Epidermal melanocyte (primary cell): Measurements from ENCODE around the gene LHCGR.
"Not testable (repeated sequence)": the region's sequence is repeated elsewhere in the genome, so short reads cannot be mapped to it uniquely, and the experiment has no call there.

Experiments used
- DNase-seq: peaks from one replicate; pipeline ENCODE4 v3.0.0; 2011; ENCODE audit warnings: low spot score; ENCODE audit not compliant: insufficient read length

Gene LHCGR

DNA sequence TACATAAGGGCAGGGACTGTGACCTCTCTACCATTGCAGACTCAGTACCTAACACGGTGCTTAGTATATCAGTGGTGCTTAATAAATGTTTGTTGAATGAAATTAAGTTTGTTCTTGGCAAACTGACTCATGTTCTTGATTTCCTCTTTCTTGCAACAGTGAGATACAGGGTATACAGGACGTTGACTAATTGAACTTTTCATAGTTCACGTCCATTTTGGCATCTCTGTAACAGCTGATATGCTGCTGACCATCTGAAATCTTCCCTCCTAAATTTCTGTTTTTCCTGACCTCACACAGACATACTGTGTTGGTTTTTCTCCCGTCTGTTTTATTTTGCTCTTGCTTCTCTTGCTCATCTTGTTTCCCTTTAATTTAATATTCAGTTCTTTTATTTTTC lies 44.2 kb downstream of the LHCGR start:
- DNase-seq, result no peak

DNA sequence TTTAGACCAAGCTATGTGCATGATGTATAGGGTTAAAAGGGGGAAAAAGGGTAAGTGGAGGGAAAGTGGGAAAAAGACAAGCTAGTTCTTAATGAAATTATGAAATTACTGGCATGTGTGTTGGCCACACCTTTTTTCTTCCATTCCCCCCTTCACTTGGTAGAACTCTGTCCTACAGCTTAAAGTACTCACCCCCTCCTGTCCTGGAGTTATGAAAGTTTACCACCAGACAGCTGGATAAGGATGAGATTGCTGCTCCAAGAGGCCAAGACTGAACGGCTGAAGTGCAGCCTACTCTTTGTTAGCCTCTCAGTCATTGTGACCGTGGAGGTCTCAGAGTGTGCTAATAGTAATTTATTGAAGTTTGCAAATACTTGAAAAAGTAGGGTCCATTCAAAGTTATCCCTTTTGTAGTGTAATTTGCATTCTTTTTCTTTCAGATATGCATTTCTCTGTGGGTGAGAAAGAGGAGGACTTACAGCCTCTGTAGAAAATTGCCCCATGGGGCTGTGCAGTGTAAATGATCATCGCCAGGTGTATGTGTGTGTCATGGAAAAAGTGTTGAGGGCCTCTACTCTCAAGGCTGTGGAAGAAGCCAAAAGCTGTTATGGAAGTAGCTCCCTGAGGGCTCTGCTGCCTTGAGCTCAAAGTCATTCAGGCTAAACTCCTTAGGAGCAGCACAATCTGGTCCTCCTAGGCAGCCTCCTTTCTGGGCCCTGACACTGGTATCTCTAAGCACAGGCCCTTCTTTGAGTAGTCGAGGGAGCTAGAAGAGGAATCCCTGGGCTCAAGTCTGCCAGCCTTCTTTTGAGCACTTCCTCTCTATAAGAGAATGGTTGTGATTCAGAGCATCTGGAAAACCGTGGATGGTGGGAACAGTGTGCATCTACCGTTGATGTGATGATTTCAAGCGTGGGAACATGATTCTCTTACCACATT lies 46.2 kb downstream of the LHCGR start:
- no peak for DNase-seq

- no peak for DNase-seq
Observed at GRCh38 chr2:48707466-48707865, 48.1 kb downstream of the LHCGR start.

DNA sequence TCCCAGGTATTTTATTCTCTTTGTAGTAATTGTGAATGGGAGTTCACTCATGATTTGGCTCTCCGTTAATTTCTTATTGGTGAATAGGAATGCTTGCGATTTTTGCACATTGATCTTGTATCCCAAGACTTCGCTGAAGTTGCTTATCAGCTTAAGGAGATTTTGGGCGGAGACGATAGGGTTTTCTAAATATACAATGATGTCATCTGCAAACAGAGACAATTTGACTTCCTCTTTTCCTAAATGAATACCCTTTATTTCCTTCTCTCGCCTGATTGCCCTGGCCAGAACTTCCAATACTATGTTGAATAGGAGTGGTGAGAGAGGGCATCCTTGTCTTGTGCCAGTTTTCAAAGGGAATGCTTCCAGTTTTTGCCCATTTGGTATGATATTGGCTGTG lies 51.9 kb downstream of the LHCGR start:
- not testable (repeated sequence) for DNase-seq

DNA sequence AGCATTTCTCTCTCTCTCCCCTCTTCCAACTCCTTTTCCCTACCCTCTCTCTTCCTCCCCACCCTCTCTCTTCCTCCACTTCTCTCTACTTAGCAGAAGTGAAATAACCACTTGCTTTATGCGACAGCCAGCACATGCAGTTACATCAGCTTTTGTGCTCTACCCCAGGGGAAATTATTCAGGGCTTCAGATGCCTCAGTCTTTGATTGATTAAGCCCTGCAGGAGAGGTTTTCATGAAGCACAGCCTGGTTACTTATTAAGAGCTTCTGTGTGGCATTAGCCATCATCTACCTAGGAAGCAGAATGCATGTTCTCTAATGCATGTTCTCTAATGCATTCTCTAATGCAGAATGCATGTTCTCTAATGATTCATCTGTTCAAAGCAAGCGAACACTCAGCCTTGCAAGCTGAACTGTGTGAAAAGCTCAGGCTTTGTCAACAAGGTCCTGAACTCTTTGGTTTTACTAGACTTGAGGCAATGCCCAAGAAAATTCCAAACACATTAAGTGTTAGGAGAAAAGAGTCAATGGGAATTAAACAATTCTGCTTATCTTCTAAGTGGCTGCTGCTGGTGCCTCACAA lies 56.1 kb downstream of the LHCGR start:
- DNase-seq, result no peak

DNA sequence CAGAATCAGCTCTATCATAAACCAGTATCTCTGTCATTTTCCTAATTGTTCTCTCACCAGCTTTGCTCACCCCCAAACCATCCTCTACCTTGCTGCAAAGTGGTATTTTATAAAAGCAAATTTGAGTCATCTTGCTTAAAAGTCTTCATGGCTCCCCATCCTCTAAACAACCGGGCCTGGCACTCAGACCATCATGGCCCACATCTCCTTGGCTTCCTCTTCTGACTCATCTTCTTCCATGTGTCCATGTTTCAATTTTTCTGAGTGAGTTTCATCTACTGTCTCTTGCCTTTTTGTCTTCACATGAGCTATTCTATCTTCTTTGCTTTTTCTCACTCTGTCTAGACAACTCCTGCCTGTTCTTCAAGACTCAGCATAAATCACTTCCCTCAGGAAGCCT lies 58.6 kb downstream of the LHCGR start:
- no peak for DNase-seq

- DNase-seq, result no peak
Observed at GRCh38 chr2:48695991-48696390, 59.5 kb downstream of the LHCGR start.

GRCh38 chr2:48694149-48694548 lies 61.4 kb downstream of the LHCGR start:
- no peak for DNase-seq

- DNase-seq, result no peak
Observed at GRCh38 chr2:48693645-48694044, 61.9 kb downstream of the LHCGR start.

- no peak for DNase-seq
Observed at GRCh38 chr2:48693066-48693465, 62.5 kb downstream of the LHCGR start.

DNA sequence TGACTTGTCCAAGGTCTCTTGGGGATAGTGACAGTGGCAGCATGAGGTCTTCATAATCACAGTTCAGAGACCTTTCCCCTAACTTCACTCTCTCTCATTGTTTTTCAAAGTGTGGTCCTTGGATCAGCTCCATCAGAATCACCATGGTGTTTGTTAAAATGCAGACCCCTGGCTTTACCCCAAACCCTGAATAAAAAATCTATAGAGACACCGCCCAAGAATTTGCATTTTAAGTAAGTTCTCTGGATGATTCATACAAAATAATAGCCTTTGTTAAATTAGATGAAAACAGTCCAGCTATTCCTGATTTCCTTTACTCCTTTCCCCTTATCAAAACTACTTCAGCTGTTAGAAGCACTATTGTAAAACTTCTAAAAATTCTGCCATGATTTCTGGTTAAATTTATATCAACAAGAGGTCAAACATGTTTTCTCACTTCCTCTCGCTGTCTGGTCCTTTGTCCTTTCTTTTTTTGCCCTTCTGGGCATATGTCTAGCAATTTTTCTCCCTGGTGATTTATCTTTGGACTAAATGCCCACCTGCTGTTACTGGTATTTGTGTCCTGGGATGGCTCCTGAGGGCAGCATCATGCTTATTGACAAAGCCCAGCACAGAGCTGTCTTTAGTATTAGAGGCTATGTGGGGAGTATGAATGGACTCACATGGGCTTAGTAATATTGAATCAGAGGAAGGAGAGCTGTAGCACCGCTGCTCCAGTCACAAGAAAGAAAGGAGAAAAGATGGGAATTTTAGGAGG lies 63.4 kb downstream of the LHCGR start:
- no peak for DNase-seq

GRCh38 chr2:48685126-48685525 lies 70.4 kb downstream of the LHCGR start:
- no peak for DNase-seq

DNA sequence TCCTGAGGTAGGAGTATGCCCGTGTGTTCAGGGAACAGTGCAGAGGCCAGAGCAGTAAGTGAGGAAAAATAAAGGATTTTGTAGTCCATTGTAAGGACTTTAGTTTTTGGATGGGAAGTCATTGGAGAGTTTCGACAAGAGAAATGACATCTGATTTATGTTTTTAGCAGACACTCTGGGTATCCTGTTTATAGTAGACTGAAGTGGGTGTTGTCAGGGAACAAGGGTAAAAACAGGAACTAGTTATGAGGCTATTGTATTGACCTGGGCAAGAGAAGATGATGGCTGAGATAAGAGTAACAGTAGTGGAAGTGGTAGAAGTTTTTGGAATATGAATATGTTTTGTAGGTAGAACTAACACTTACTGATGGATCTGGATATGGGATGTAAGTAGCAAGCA lies 78.1 kb downstream of the LHCGR start:
- DNase-seq, result no peak

DNA sequence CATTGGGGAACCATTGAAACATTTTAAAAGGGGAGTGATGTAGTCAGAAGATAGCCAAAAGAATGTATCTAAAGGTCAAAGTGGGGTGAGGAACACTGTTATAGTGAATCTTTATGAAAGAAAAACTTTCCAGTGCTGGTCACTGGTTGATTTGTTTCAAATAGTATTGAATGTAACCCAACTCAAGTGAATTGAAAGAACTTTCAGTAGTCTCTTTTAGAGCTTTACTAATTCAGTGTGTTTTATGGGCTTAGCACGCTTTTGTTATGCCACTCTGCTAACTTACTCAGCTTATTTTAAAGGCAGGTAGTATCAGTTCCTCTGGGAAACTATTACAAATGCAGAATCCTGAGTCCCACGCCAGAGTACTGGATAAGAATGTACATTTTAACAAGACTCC lies 80.6 kb downstream of the LHCGR start:
- DNase-seq, result no peak

GRCh38 chr2:48673581-48673980 lies 81.9 kb downstream of the LHCGR start:
- no peak for DNase-seq

DNA sequence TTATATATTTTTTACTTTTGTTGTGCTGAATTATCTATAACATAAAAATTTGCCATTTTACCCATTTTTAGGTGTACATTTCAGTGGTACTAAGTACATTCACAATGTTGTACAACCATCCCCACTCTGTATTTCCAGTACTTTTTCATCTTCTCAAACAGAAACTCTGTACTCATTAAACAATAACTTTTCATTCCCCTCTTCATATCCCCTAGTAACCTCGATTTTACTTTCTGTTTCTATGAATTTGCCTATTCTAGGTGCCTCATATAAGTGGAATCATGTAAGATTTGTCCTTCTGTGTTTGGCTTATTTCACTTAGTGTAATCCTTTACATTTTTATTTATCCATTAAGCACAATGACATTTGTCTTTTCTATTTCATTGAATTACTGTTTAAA lies 86.5 kb downstream of the LHCGR start:
- DNase-seq, result no peak

DNA sequence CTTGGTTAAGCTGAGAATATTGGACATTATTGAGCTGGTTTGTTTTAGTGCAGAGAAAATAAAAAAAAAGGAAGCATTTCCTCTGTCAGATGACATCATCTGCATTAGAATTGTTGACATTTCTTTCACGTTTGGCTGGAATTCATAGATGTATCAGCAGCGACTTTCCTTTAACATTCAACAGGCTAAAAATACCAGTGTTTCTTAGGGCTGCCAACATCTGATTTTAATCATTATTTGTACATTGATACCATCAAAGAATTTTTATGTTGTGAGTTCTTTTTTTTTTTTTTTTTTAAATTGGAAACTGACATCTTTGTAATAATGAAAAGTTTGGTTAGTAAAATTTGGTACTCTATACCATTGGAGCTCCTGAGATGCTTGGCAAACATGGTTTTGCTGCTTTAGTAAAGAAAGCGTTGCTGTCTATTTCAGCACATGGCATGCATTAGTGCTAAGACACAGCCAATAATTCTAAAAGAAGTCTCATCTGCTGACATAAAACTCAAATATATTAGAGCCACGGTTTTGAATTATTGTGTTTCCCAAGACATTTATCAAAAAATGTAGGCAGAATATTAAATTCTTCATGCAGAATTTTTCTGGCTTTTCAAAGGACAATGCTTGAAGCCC lies 104.2 kb downstream of the LHCGR start:
- no peak for DNase-seq

GRCh38 chr2:48638261-48638660 lies 117.3 kb downstream of the LHCGR start:
- DNase-seq, result no peak
